A549 (cell line): Measurements from ENCODE around the gene CES4A. TPM values are rescaled to one million over a fixed set of nuclear protein-coding genes. Genes with fewer than 3 reads are reported as not detected.
A peak's percentile ranks its signal among the peaks of the same experiment; 100 is the strongest.
"Not testable (repeated sequence)": the region's sequence is repeated elsewhere in the genome, so short reads cannot be mapped to it uniquely, and the experiment has no call there.

Experiments used
- ATAC-seq, 2 experiments: fragments of 200-7000 bp in 1 of 2; fragments of >200 bp in 1 of 2; cut with Nextera tagmentation in 1 of 2; cut with Tn5 transposase in 1 of 2; 3 replicates each; pipeline versions ENCODE4 v1.8.0 to v1.9.1; 2018 to 2020; ENCODE audit warnings: mild to moderate bottlenecking in 1 of 2, moderate library complexity in 1 of 2
- CTCF ChIA-PET: fragments of 300-600 bp; sonication (Branson Sonifier 250); formaldehyde crosslinking; extraction: SDS; loops from one replicate; lab custom pipeline; 2021; ENCODE audit warnings: antibody characterized with exemption, inconsistent platforms; lab: Yijun Ruan, JAX
- POLR2A ChIA-PET: fragments of 350-600 bp; formaldehyde crosslinking; extraction: SDS; loops from one replicate; lab custom pipeline; 2021; ENCODE audit warnings: antibody characterized with exemption, inconsistent platforms; lab: Yijun Ruan, JAX
- DNase-seq, 2 experiments: peaks; one replicate each; pipeline versions ENCODE4 v3.0.0 to v3.0.0-alpha.2; 2011 to 2016; ENCODE audit warnings: low read depth in 1 of 2, low spot score in 1 of 2
- FAIRE-seq: peaks from 2 replicates; lab custom pipeline; 2011; peaks lifted over from hg19 to GRCh38; lab: Jason Lieb, UNC
- H3K27ac ChIP-seq, 2 experiments: fragments of >200 bp; sonication (Bioruptor Twin); formaldehyde crosslinking; 3 replicates each; pipeline ENCODE4 v1.5.1; 2016 to 2017
- H3K4me1 ChIP-seq: fragments of >200 bp; sonication (Bioruptor Twin); formaldehyde crosslinking; 3 replicates; pipeline ENCODE4 v1.6.1; 2016
- H3K4me2 ChIP-seq: fragments of >200 bp; sonication (Bioruptor Twin); formaldehyde crosslinking; 3 replicates; pipeline ENCODE4 v1.6.1; 2016
- H3K4me3 ChIP-seq: fragments of >200 bp; sonication (Bioruptor Twin); formaldehyde crosslinking; 3 replicates; pipeline ENCODE4 v1.5.1; 2016
- H3K9me3 ChIP-seq: fragments of >200 bp; sonication (Bioruptor Twin); formaldehyde crosslinking; 3 replicates; pipeline ENCODE4 v1.6.1; 2016
- ATOH8 ChIP-seq: fragments of 250-450 bp; sonication (Bioruptor Pico); IDR thresholded peaks from 2 replicates; pipeline ENCODE4 v1.5.0; 2020; ENCODE audit warnings: low read depth, mild to moderate bottlenecking, moderate library complexity
- CBX2 ChIP-seq: fragments of 200-600 bp; sonication (generic); IDR thresholded peaks from 2 replicates; pipeline ENCODE4 v1.6.1; 2016; ENCODE audit warnings: low read depth, mild to moderate bottlenecking, borderline replicate concordance
- E2F6 ChIP-seq: IDR thresholded peaks from 2 replicates; pipeline ENCODE4 v1.6.1; 2012; ENCODE audit warnings: low read depth, borderline replicate concordance
- ELK1 ChIP-seq: fragments of 150-350 bp; IDR thresholded peaks from 2 replicates; pipeline ENCODE4 v1.6.1; 2014; ENCODE audit warnings: low read depth, mild to moderate bottlenecking, low read length
- FOXS1 ChIP-seq: fragments of 250-450 bp; sonication (Bioruptor Pico); IDR thresholded peaks from 2 replicates; pipeline ENCODE4 v1.5.0; 2020; ENCODE audit warnings: mild to moderate bottlenecking, moderate library complexity
- HDAC2 ChIP-seq: fragments of 200-600 bp; sonication (generic); IDR thresholded peaks from 2 replicates; pipeline ENCODE4 v1.6.1; 2016
- HOXA7 ChIP-seq: fragments of 250-450 bp; sonication (Bioruptor Pico); IDR thresholded peaks from 2 replicates; pipeline ENCODE4 v1.5.0; 2020; ENCODE audit warnings: mild to moderate bottlenecking, moderate library complexity
- KDM1A ChIP-seq: fragments of 200-600 bp; sonication (generic); IDR thresholded peaks from 2 replicates; pipeline ENCODE4 v1.6.1; 2016; ENCODE audit warnings: low read depth, mild to moderate bottlenecking
- MYC ChIP-seq: IDR thresholded peaks from 2 replicates; pipeline ENCODE4 v1.6.1; 2012; ENCODE audit warnings: mild to moderate bottlenecking, inconsistent platforms, low read length, improper control_type of control experiment, borderline replicate concordance
- POLR2A ChIP-seq: IDR thresholded peaks from 2 replicates; pipeline ENCODE4 v1.6.1; 2012; ENCODE audit warnings: mild to moderate bottlenecking, low read length
- RFX5 ChIP-seq: fragments of 450-650 bp; IDR thresholded peaks from 2 replicates; pipeline ENCODE4 v1.7.1; 2014; ENCODE audit warnings: antibody characterized with exemption, mild to moderate bottlenecking, moderate library complexity
- SMC3 ChIP-seq: fragments of >200 bp; sonication (Bioruptor Twin); formaldehyde crosslinking; IDR thresholded peaks from 3 replicates; pipeline ENCODE4 v1.6.1; 2018; ENCODE audit warnings: inconsistent platforms
- SREBF2 ChIP-seq: fragments of 450-650 bp; IDR thresholded peaks from 2 replicates; pipeline ENCODE4 v1.6.1; 2014; ENCODE audit warnings: mild to moderate bottlenecking, moderate library complexity
- ZFP36 ChIP-seq: fragments of 450-650 bp; IDR thresholded peaks from 2 replicates; pipeline ENCODE4 v1.6.1; 2014; ENCODE audit warnings: borderline replicate concordance; ENCODE audit not compliant: partially characterized antibody
- ZNF302 ChIP-seq: fragments of 250-450 bp; sonication (Bioruptor Pico); IDR thresholded peaks from 2 replicates; pipeline ENCODE4 v1.9.0; 2021; ENCODE audit warnings: inconsistent platforms, mild to moderate bottlenecking, moderate library complexity
- WGBS: methylation state at CpG from one replicate; pipeline ENCODE4 v1.1.6; 2017; ENCODE audit errors: missing lambda C conversion rate; 5-methylcytosine and 5-hydroxymethylcytosine counted together
- polyA plus RNA-seq, 4 experiments: library from polyadenylated mRNA; depleted of rRNA in 3 of 4; stranded (reverse); fragments of >200 nt; fragmentation: RNase III in 1 of 4; extraction: RNeasy Plus Mini Kit Qiagen cat#74134 plus additional on column Dnase treatment in 1 of 4; gene quantifications; 2 replicates in 3 of 4; 3 replicates in 1 of 4; pipeline ENCODE4 v1.2.3, GENCODE V29; 2011 to 2017

CES4A gene
- polyA plus RNA-seq, 2 of the 4 experiments (the other 2 are of a cell fraction) = 2.8 to 3.5 TPM

DNA sequence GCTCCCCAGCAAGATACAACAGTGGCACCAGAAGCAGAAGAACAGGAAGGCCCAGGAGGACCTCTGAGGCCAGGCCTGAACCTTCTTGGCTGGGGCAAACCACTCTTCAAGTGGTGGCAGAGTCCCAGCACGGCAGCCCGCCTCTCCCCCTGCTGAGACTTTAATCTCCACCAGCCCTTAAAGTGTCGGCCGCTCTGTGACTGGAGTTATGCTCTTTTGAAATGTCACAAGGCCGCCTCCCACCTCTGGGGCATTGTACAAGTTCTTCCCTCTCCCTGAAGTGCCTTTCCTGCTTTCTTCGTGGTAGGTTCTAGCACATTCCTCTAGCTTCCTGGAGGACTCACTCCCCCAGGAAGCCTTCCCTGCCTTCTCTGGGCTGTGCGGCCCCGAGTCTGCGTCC is 15.4 kb upstream of the CES4A start:
- CTCF ChIA-PET = interaction anchor here (0.5 to 13.7 kb wide), 15 partner anchors 10 to 288 kb away, joined by 3 to 216 read pairs (median 3); partner anchors contain the start of genes B3GNT9, CES3, FBXL8 and NOL3
- DNase-seq (no peak), ATAC-seq (no peak), FAIRE-seq (no peak)
- WGBS = 85% methylated on average over 9 of the region's 9 CpGs
- Histone ChIP-seq H3K9me3 (no peaks in the 10 kb centered on the region), H3K4me1 (peaks cover 13% of the 10 kb centered on the region)
- no peak for TF ChIP-seq ATOH8 (CRISPR knock-in tag)
- TF ChIP-seq POLR2A = no peak
- no peak for TF ChIP-seq E2F6
- TF ChIP-seq SMC3 = no peak
- no peak for TF ChIP-seq HDAC2
- no peak for TF ChIP-seq RFX5
- TF ChIP-seq, all 56 proteins: peak for 0
- Histone ChIP-seq H3K4me2 (no peak overlapping the region), H3K27ac (peak overlapping the region in 1 of 2 experiments; percentile 45; a peak in 3 of 6 replicates), H3K4me3 (no peak overlapping the region)
- POLR2A ChIA-PET = no interaction called here

GRCh38 chr16:66973716-66974115 is 14.7 kb upstream of the CES4A start:
- TF ChIP-seq CBX2 (no peak), HOXA7 (no peak), HDAC2 (no peak)
- ATAC-seq = no peak
- Histone ChIP-seq H3K4me1 (peaks cover 13% of the 10 kb centered on the region), H3K4me3 (no peak overlapping the region), H3K4me2 (no peak overlapping the region), H3K27ac (0 out of 6 replicates have a peak overlapping the region, but pooled peaks of 1 of the 2 experiments have one; percentile 9), H3K9me3 (no peaks in the 10 kb centered on the region)
- ChIA-PET CTCF (interaction anchor here (0.5 to 13.7 kb wide), 15 partner anchors 10 to 213 kb away, joined by 3 to 216 read pairs (median 4); partner anchors contain the start of genes B3GNT9, CES3, EXOC3L1 and FBXL8), POLR2A (no interaction called here)
- 66% methylated on average over 5 of the region's 6 CpGs for WGBS
- DNase-seq = no peak
- FAIRE-seq = no peak

GRCh38 chr16:66974156-66974931 is 14.0 kb upstream of the CES4A start:
- not testable (repeated sequence) for H3K27ac ChIP-seq, H3K4me2 ChIP-seq, DNase-seq, FAIRE-seq, H3K9me3 ChIP-seq, ATAC-seq, H3K4me3 ChIP-seq
- WGBS = 82% methylated on average over 15 of the region's 32 CpGs
- CTCF ChIA-PET = interaction anchor here (0.5 to 13.7 kb wide), 17 partner anchors 9 to 212 kb away, joined by 3 to 216 read pairs (median 4); partner anchors contain the start of genes B3GNT9, CES3, EXOC3L1 and FBXL8
- POLR2A ChIA-PET = interaction anchor here (0.6 kb wide), 1 partner anchor 21 kb away, joined by 3 read pairs; no protein-coding TSS in a partner anchor
- H3K4me1 ChIP-seq = peaks cover 16% of the 10 kb centered on the region

GRCh38 chr16:66974932-66975246 is 13.5 kb upstream of the CES4A start:
- ATAC-seq, FAIRE-seq, H3K27ac ChIP-seq, DNase-seq, H3K4me3 ChIP-seq, H3K9me3 ChIP-seq, H3K4me2 ChIP-seq: not testable (repeated sequence)
- POLR2A ChIA-PET = interaction anchor here (0.6 kb wide), 1 partner anchor 21 kb away, joined by 3 read pairs; no protein-coding TSS in a partner anchor
- CTCF ChIA-PET = interaction anchor here (1.0 to 13.7 kb wide), 12 partner anchors 9 to 212 kb away, joined by 3 to 216 read pairs (median 16); partner anchors contain the start of genes B3GNT9, CES3, CES4A and EXOC3L1
- H3K4me1 ChIP-seq = peaks cover 16% of the 10 kb centered on the region
- WGBS = 85% methylated on average over 11 of the region's 11 CpGs

- ChIA-PET POLR2A (interaction anchor here (0.6 to 1.0 kb wide), 3 partner anchors 11 to 53 kb away, joined by 3 to 4 read pairs (median 3); partner anchors contain the start of gene CBFB), CTCF (interaction anchor here (0.9 to 13.7 kb wide), 14 partner anchors 8 to 271 kb away, joined by 3 to 216 read pairs (median 11); partner anchors contain the start of genes B3GNT9, CES3, CES4A and EXOC3L1)
- DNase-seq (no peak), ATAC-seq (no peak)
- H3K9me3 ChIP-seq = no peaks in the 10 kb centered on the region
- TF ChIP-seq MYC = no peak
- TF ChIP-seq ZFP36 = no peak
- no peak for TF ChIP-seq ZNF302 (CRISPR knock-in tag)
- TF ChIP-seq SREBF2 = no peak
- TF ChIP-seq KDM1A = no peak
- TF ChIP-seq POLR2A = no peak
- TF ChIP-seq CBX2 = no peak
- no peak for TF ChIP-seq FOXS1 (CRISPR knock-in tag)
- no peak for TF ChIP-seq ELK1
- TF ChIP-seq, all 56 proteins: peak for 0
- Histone ChIP-seq H3K4me2 (no peak overlapping the region), H3K27ac (no peak overlapping the region), H3K4me3 (no peak overlapping the region), H3K4me1 (peaks cover 16% of the 10 kb centered on the region)
- FAIRE-seq = no peak
- 63% methylated on average over 14 of the region's 14 CpGs for WGBS
These were observed 13.0 kb upstream of the CES4A start for GRCh38 chr16:66975302-66975893.
